K562 (cell line): ENCODE results near the gene COASY. TPM values are rescaled to one million over a fixed set of nuclear protein-coding genes. Genes with fewer than 3 reads are reported as not detected.

ENCODE experiments used
- BACH1 ChIP-seq: fragments of 200-800 bp; sonication (Bioruptor generic); IDR thresholded peaks from 2 replicates; pipeline ENCODE4 v1.6.1; 2016; ENCODE audit warnings: missing genetic modification characterization, missing compliant biosample characterization
- CREB1 ChIP-seq, 2 experiments: sonication (generic) in 1 of 2; formaldehyde crosslinking in 1 of 2; IDR thresholded peaks; 2 replicates each; pipeline versions ENCODE4 v1.6.1 to v1.8.0; 2012 to 2022; ENCODE audit warnings: inconsistent platforms in 1 of 2, mild to moderate bottlenecking in 1 of 2, missing genetic modification reagents in 1 of 2, moderate library complexity in 1 of 2
- CTCFL ChIP-seq: IDR thresholded peaks from 2 replicates; pipeline ENCODE4 v1.6.1; 2011; ENCODE audit warnings: borderline replicate concordance, low read depth, mild to moderate bottlenecking, moderate library complexity, low read length; ENCODE audit not compliant: insufficient read depth, poor library complexity, severe bottlenecking
- E2F3 ChIP-seq: fragments of 250-450 bp; sonication (Bioruptor Pico); IDR thresholded peaks from 2 replicates; pipeline ENCODE4 v1.4.0; 2020; ENCODE audit warnings: mild to moderate bottlenecking
- FOXA1 ChIP-seq: fragments of 450-650 bp; IDR thresholded peaks from 2 replicates; pipeline ENCODE4 v1.6.1; 2016; ENCODE audit warnings: mild to moderate bottlenecking, borderline replicate concordance
- HMBOX1 ChIP-seq: sonication (generic); IDR thresholded peaks from 2 replicates; pipeline ENCODE4 v1.6.1; 2016
- KAT8 ChIP-seq: fragments of 450-650 bp; IDR thresholded peaks from 2 replicates; pipeline ENCODE4 v1.6.1; 2016; ENCODE audit warnings: low read depth, mild to moderate bottlenecking
- LEF1 ChIP-seq: fragments of 450-650 bp; IDR thresholded peaks from 2 replicates; pipeline ENCODE4 v1.6.1; 2016; ENCODE audit warnings: mild to moderate bottlenecking
- MITF ChIP-seq: IDR thresholded peaks from 2 replicates; pipeline ENCODE4 v1.6.1; 2014; ENCODE audit warnings: antibody characterized with exemption
- NFE2L1 ChIP-seq: fragments of 450-650 bp; IDR thresholded peaks from 2 replicates; pipeline ENCODE4 v1.6.1; 2016; ENCODE audit warnings: missing genetic modification characterization, low read depth, mild to moderate bottlenecking, missing compliant biosample characterization, moderate library complexity, borderline replicate concordance
- PHF20 ChIP-seq: fragments of 450-650 bp; IDR thresholded peaks from 2 replicates; pipeline ENCODE4 v1.6.1; 2018; ENCODE audit not compliant: partially characterized antibody
- RBM17 ChIP-seq: fragments of 200-400 bp; formaldehyde crosslinking; IDR thresholded peaks from 2 replicates; pipeline ENCODE4 v1.6.1; 2017; ENCODE audit warnings: low read depth, mild to moderate bottlenecking, low read length, borderline replicate concordance
- SAP30 ChIP-seq: fragments of 200-600 bp; sonication (generic); IDR thresholded peaks from 2 replicates; pipeline ENCODE4 v1.6.1; 2012; ENCODE audit warnings: borderline replicate concordance, low read depth, mild to moderate bottlenecking, moderate library complexity, low read length, control low read depth, inconsistent platforms; ENCODE audit not compliant: insufficient read depth, poor library complexity, severe bottlenecking
- SMARCB1 ChIP-seq: IDR thresholded peaks from 2 replicates; pipeline ENCODE4 v1.6.1; 2011; ENCODE audit warnings: improper control_type of control experiment, low read depth; ENCODE audit not compliant: insufficient read length
- SRSF3 ChIP-seq: fragments of 200-400 bp; formaldehyde crosslinking; IDR thresholded peaks from 2 replicates; pipeline ENCODE4 v1.6.1; 2016; ENCODE audit warnings: mild to moderate bottlenecking, low read length, moderate library complexity; ENCODE audit not compliant: insufficient read depth
- TAL1 ChIP-seq: fragments of 450-650 bp; IDR thresholded peaks from 2 replicates; pipeline ENCODE4 v1.6.1; 2016; ENCODE audit warnings: mild to moderate bottlenecking
- YBX1 ChIP-seq: fragments of 450-650 bp; IDR thresholded peaks from 2 replicates; pipeline ENCODE4 v1.7.1; 2016; ENCODE audit warnings: mild to moderate bottlenecking
- ZEB2 ChIP-seq: fragments of 450-650 bp; IDR thresholded peaks from 2 replicates; pipeline ENCODE4 v1.6.1; 2016
- ZNF165 ChIP-seq: fragments of 250-450 bp; sonication (Bioruptor Pico); IDR thresholded peaks from 2 replicates; pipeline ENCODE4 v1.4.0; 2020; ENCODE audit warnings: borderline replicate concordance
- ZNF224 ChIP-seq: sonication (generic); formaldehyde crosslinking; IDR thresholded peaks from 2 replicates; pipeline ENCODE4 v1.8.0; 2022; ENCODE audit warnings: mild to moderate bottlenecking, missing genetic modification reagents
- ZNF324 ChIP-seq: fragments of 250-450 bp; sonication (Bioruptor Pico); IDR thresholded peaks from 2 replicates; pipeline ENCODE4 v1.4.0; 2020; ENCODE audit warnings: mild to moderate bottlenecking
- ZNF41 ChIP-seq: fragments of 250-450 bp; sonication (Bioruptor Pico); conservative IDR thresholded peaks from 2 replicates; pipeline ENCODE4 v1.4.0; 2020; ENCODE audit warnings: mild to moderate bottlenecking
- polyA plus RNA-seq, 8 experiments: library from polyadenylated mRNA; depleted of rRNA in 4 of 8; stranded (reverse) in 5 of 8; unstranded in 3 of 8; fragments of >200 nt; fragmentation: Nextera tagmentation in 2 of 8; fragmentation: Illumina TruSeq in 1 of 8; extraction: Ambion mirVana in 2 of 8; extraction: Trizol in 1 of 8; gene quantifications; 2 replicates each; pipeline versions ENCODE4 v1.2.1 to v1.2.3, GENCODE V29; 2011 to 2014; ENCODE audit warnings: inconsistent platforms in 1 of 8, missing spikeins in 1 of 8
- total RNA-seq, 7 experiments: library from RNA; depleted of rRNA in 6 of 7; stranded (reverse); fragments of >200 nt in 6 of 7; fragmentation: Illumina TruSeq in 2 of 7; extraction: Trizol in 2 of 7; gene quantifications; 2 replicates each; pipeline versions ENCODE4 v1.2.1 to v1.2.3, GENCODE V29; 2011 to 2021; ENCODE audit warnings: low replicate concordance in 1 of 7
- TF ChIP-seq, protein P1 (sequence below): fragments of 450-650 bp; IDR thresholded peaks from 2 replicates; pipeline ENCODE4 v1.6.1; 2016; ENCODE audit warnings: antibody characterized with exemption

Gene COASY
- total and polyA plus RNA-seq, 9 of the 15 experiments (the other 6 are each of a cell fraction or from before 2014, with no cell fraction given): 25.4 to 175 (median 62.3) TPM

DNA sequence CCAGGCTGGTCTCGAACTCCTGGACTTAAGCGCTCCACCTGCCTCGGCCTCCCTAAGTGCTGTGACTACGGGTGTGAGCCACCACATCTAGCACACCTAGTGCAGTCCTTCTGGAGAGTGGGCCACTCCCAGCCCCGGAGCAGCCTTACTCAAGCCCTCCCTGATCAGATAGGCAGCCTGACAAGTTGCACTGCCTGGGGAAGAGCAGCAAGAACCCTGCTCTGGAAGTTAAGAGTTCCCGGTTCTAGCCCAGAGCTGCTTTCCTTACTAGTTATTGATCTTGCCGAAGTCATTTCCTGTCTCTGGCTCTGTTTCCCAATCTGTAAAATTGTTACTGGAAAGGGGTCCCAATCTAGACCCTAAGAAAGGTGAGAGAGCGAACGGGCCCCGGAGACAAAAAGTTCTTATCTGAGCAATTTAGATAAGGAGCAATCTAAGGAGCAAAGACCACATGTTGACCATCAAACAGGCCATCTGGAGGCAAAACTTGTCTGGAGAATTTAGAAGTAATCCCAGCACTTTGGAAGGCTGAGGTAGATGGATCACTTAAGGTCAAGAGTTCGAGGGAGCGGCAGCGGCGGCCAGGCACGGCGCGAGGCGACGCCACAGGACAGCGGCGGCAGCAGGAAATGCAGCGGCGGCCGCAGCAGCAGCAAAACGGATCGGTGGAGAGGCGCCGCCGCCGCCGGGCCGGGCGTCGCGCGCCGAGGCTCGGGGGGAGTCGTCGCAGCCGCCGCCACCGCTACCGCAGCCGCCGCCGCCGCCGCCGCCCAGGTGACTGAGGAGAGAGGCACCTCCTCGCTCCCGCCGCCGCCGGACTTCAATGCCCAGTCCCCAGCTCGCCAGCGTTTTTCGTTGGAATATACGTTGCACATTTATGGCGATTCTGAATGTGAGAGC is 30.2 kb upstream of the COASY start (continued):
- TF ChIP-seq ZNF224 (CRISPR knock-in tag): no peak
- no peak for TF ChIP-seq E2F3 (CRISPR knock-in tag)
- TF ChIP-seq CREB1 (IDR thresholded peaks at IDR 0.05): no peak; the same call in 1 of the 2 replicates
- TF ChIP-seq CREB1 (CRISPR knock-in tag; IDR thresholded peaks at IDR 0.05): no peak
- TF ChIP-seq HMBOX1: peak; percentile 83
- no peak for TF ChIP-seq PHF20
- 0 out of 2 replicates have a peak, but pooled peaks have one; percentile 7 for TF ChIP-seq MITF
- no peak for TF ChIP-seq KAT8
- no peak for TF ChIP-seq ZNF324 (CRISPR knock-in tag)
- peak; percentile 86 for TF ChIP-seq CTCFL
- TF ChIP-seq, protein P1, sequence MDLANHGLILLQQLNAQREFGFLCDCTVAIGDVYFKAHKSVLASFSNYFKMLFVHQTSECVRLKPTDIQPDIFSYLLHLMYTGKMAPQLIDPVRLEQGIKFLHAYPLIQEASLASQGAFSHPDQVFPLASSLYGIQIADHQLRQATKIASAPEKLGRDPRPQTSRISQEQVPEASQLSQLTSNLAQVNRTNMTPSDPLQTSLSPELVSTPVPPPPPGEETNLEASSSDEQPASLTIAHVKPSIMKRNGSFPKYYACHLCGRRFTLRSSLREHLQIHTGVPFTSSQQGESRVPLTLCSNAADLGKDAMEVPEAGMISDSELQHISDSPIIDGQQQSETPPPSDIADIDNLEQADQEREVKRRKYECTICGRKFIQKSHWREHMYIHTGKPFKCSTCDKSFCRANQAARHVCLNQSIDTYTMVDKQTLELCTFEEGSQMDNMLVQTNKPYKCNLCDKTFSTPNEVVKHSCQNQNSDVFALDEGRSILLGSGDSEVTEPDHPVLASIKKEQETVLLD: 0 out of 2 replicates have a peak, but pooled peaks have one; percentile 17
- TF ChIP-seq NFE2L1 (tag): no peak
- TF ChIP-seq SMARCB1: no peak
- no peak for TF ChIP-seq RBM17
- TF ChIP-seq ZNF41 (CRISPR knock-in tag): no peak
- no peak for TF ChIP-seq SAP30
- no peak for TF ChIP-seq SRSF3
- TF ChIP-seq BACH1 (tag): no peak
- TF ChIP-seq LEF1: peak; percentile 45; the same call in 1 of the 2 replicates
- TF ChIP-seq FOXA1: no peak
- no peak for TF ChIP-seq YBX1
- peak; percentile 54; the same call in 1 of the 2 replicates for TF ChIP-seq ZEB2
- TF ChIP-seq ZNF165 (CRISPR knock-in tag): no peak
- peak; percentile 67 for TF ChIP-seq TAL1
